ENCODE data around the gene BCL6.

GRCh38 chr3:187709155-187709554, 36.1 kb downstream of the BCL6 start:
- TF ChIP-seq CTCF (IDR thresholded peaks at IDR 0.05) (no peak), EZH2 (IDR thresholded peaks at IDR 0.05; ENCODE audit: borderline replicate concordance, insufficient read depth, low read depth, low read length, poor library complexity, severe bottlenecking) (no peak)
